Fibroblast of gingiva (primary cell): ENCODE measurements around the gene CLEC4F.

Experiments
- DNase-seq: peaks from one replicate; pipeline ENCODE4 v3.0.0-alpha.2; 2011; ENCODE audit warnings: low read depth

The CLEC4F gene

DNA sequence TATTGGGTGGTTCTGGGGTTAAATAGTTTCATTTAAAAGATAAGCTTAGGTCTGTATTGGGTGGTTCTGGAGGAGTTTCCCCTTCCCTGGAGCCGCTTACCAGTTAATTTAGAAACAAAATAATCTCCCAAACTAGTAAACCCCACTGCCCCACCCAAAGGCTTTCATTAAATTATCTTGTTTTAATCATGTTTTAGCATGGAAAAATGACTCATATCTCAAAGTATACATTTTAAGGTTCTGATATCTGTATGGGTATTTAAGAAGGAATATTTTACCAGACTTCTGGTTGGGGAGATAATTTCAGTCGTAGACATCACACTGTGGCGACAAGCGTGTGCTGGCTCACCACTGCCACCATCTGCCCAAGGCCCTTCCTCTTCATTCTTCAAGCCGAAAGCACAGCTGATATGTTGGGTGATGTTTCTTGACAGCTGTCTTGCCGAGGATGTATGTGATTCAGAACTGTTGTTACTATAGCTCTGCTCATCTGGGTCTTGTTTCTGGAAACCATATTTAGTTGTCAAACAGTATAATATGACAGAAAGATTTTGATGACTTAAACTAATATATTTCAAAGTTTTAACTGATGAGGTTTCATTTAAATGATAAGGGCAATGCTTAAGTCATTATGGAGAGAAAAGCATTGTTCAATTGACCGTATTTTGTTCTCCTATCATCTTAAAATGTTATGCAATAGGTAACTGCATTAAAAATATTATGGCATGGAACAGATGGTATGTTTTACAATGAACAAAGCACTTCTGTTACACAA, 35.1 kb downstream of the CLEC4F start:
- no peak for DNase-seq

GRCh38 chr2:70784320-70784719, 36.1 kb downstream of the CLEC4F start:
- DNase-seq = no peak

DNA sequence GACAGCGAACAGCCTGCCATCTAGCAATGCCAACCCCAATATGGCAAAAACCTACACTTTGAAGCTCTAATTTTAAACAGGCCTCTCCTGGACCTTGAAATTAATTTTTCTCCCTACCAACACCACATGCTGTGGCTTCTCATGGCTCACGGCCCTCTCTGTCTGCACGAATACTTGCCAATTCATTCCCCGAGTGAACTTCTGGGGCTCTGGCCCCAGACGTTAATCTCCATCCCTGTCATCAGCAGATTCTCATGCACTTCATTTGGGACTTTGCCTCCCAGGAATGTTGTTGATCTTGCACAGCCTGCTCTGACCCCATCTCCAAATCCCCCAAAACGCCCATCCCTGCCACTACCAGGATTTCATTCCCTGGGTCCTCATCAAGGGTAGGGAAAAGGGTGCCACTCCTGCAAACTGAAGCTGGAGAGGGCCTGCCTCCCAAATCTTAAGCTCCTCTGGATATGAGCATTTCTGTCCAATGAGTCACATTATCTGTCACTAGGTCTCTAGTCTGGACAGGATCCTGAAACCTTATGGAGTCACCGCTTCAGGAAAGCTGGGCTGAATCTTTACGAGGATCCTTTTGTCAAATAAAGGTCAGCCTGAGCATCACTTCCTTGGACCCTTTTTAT, 40.4 kb downstream of the CLEC4F start:
- DNase-seq = no peak

DNA sequence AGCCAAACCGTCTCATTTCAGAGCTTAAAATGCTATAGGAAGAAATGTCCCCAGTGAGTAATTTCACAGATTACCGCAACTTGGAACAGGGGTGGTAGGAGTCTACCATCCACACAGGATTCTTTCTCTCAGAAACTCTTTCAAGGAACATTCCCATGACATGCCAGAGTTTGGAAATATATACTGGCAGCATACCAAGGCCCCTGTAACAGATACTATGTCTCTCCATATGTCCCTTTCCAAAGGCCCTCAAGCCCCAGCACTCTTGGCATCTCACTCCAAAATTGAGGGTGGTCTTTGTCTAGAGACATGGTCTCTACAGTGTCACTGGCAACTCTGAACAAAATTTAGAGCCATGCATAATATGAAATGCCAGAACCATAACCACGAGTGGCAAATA, 40.9 kb downstream of the CLEC4F start:
- DNase-seq = no peak

DNA sequence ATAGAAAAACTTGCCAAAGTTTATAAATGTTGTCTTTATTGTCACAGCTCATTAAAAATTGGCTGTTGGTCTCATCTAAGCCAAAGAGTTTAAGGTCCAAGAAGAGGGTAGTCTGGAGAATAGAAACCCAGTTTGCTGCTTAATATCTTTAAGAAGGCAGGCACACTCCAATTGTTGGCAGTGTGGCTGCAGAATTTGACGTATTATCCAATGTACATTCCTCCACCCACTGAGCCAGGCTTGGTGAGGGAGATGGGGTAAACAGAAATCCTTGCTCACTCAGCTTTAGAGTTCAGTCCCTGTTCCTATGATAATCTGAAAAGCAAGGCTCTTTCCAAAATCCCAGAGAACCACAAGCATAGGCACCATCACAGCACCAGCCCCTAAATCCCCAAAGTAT, 41.7 kb downstream of the CLEC4F start:
- DNase-seq = no peak

GRCh38 chr2:70777450-70777849, 42.9 kb downstream of the CLEC4F start:
- DNase-seq = no peak

DNA sequence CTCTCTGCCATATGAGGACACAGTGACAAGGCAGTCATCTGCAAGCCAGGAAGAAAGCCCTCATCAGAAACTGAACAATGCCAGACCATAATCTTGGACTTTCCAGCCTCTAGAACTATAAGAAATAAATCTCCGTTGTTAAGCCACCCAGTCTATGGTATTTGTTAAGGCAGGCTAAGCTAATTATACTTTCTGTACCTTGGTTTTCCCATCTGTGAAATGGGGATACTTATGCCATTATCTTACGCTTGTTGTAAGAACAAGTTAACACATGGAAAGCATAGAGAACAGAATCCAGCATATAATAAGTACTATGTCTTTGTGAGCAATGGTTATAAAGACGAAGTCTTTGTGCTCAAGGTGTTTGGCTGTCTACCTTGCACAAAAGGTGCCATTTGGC, 44.1 kb downstream of the CLEC4F start:
- no peak for DNase-seq

DNA sequence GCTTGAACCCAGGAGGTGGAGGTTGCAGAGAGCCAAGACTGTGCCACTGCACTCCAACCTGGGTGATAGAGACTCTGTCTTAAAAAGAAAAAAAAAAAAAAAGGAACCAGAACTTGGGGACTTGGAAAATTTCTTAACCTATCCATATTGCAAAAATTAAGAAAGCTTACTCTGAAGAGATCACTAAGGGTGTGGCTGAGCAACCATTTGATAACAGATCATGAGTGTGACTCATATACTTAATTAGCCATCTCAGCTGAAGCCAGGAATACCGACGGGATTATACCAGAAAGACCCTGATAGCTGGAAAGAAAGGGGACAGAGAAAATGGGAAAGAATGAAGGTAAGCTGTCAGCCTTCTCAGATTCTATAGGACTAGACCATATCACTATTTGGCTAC, 45.3 kb downstream of the CLEC4F start:
- no peak for DNase-seq

DNA sequence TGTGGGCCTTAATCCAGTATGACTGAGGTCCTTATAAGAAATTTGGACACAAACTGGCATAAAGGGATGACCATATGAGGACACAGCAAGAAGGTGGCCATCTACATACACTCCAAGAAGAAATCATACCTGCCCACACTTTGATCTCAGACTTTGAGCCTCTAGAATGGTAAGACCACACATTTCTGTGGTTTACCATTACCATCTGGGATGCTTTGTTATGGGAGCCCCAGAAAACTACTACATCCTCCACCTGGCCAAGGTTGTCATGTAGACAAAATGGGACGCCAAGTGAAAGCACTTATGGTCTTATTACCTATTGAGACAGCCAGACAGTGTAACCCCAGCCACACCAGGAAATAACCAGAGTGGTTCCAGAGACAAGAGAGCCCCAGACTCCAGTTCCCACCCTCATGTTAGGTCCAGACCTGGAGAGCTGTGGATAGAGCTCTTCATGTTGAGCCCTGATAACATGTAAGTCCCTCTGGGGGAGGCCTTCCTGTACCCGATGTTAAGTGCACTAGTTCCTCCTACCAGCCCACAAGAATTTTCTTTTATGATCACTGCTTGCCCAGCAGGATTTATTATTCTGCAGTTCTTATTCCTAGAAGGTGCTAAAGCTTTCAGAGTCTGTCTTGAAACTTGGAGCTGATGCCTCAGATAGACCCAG, 47.8 kb downstream of the CLEC4F start:
- DNase-seq = no peak

DNA sequence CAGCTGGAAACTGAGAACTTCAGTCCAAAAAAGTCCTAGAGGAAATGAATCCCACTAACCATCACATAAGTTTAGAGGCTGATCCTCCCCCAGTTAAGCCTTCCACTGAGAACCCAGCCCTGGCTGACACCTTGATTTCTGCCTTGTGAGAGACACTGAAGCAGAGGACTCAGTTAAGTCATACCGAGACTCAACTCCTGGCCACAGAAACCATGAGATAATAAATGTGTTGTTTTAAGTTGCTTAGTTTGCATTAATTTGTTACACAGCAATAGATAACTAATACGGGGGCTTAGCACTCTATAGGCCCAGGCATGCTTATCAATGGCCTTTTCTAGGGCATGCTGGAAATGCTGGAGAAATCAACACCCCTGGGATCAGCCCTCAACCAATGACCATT, 49.0 kb downstream of the CLEC4F start:
- no peak for DNase-seq

DNA sequence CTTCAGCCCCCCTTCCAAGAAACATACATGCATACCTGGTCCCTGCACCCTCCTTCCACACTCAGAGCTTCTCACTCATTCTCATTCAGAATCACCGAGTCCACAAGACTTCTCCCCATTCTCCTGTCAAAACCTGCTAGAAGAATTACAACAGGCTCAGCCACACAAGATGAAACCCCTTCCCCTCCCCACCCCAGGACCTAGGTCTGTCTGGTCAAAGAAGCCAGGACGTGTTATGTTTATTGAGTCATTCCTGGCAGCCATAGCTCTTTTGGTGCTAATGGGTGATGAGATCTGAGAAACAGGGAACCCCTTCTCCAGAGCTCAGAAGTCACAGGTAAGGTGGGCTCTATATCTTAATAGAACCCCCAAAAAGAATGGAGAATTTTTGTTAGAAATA, 50.9 kb downstream of the CLEC4F start:
- no peak for DNase-seq

DNA sequence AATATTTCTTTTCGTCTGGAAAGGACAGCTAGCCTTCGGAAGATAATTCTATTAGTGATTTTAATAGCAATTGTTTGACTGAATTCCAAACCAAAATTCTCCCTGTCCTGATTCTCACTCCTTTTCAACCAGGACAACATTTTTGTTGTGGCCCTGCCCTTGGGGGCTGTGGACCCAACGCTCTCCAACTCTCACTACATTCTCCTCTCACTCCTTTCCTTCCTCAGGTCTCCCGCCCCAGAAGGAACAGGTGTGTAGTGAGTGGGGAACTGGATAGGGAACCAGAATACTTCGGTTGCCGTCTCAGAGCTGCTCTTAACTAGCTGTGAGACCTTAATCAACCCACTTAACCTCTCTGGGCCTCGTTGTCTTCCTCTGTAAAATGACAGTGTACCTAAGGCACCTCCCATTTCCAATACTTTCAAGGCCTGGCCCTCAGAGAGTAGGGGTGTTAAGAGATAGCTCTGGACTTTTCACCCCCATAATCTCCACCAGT, 51.8 kb downstream of the CLEC4F start:
- DNase-seq = no peak

DNA sequence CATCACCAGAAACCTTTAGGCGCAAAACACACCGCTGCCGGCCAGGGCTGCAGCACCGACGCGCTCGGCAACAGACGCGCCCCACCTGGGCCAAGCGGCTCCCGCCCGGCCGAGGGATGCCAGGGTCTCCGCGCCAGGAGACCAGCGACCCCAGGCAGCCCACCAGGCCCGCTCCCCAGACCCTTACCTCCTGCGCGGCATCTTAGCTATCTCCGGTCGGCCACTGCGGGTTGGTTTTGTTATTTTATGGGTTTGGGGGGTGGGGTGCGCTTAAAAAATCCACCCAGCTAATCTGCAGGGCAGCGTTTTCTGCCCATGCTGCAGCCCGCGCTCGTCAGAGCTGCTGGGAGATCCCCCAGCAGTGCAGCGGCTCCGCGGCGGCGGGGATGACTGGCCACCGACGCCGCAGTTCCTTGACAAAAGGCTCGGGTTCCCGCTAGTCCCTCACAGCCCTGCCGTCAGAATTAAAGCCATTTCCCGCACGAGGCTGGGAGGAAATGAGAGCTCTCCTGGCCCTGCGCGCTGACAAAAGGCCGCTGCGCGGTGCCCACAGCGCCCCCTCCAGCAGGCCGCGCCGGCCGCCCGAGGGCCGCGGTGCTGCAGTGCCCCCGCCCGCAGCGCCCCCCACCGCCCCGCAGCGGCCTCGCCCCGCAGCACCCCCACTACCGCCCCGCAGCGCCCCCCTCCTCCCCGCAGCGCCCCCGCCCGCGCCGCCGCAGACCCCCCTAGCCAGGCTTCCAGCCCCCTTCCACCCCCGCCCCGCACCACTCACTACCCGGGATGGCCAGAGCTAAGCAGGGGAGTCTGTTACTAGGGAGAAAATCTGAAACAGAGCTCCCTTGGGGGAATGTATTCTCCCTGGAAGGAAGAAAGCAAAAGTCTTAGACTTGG, 52.5 kb downstream of the CLEC4F start, which contains the start of gene ADD2:
Gene ADD2 (minus strand): TSS at position 502 of the 891 bp plus-strand sequence. CDS start 61,792 bp downstream, outside the sequence.
- DNase-seq = no peak

DNA sequence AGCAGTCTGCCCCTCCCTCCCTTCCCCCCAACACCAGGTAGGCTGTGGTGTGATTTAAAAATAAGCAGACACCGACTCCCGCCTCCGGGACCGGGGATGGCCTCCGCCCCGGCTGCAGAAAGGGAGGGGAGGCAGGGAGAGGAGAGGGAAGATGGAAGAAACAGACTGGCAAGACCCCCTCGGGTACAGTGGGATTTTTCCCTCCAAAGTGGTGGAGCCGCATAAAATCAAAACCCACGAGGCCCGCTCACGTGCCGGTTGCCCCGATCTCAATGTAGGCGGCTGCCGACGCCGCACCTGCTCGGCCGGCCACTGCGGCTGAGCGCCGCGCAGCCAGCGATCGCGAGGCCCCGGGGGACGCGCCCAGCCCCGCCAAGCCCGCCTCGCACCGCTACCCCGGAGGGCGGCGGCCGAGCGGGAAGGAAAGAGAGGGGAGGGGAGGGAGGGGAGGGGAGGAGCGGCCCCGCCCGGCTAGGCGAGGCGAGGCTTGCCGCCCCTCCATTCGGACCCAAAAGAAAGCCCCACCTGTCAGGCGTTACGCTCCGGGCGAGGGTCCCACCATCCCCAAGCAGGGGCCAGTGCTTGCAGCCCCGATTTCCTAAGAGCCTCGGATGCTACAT, 53.2 kb downstream of the CLEC4F start:
- DNase-seq = no peak

- DNase-seq = no peak
These were observed 53.9 kb downstream of the CLEC4F start for GRCh38 chr2:70766357-70767078.

DNA sequence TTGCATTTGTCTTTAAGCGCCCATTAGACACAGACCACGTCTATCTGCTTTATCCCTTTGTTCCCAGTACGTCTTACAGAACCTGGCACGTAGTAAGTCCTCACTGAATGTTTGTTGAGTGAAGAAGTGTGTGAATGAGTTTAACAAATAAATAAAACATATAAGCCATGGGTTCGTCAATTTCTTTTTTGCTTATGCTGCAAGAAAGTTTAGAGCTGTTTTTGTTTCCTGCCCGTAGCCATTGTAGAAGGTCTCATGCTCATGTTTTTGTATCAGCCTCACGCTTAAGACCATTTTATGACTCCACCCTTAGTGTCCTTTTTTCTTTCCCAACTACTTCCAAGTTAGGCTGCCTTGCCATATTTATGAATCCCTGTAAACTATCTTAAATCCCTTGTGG, 54.9 kb downstream of the CLEC4F start:
- no peak for DNase-seq

DNA sequence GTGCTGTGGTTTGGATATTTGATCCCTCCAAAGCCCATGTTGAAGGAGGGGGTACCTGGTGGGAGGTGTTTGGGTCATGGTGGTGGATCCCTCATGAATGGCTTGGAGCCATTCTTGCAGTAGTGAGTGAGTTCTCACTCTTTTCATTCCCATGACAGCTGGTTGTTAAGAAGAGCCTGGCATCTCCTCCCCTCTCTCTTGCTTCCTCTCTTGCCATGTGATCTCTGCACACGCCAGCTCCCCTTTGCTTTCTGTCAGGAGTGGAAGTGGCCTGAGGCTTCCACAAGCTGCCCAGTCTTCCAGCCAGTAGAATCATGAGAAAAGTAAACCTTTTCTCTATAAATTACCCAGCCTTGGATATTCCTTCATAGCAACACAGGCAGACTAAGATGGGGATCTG, 61.0 kb downstream of the CLEC4F start:
- no peak for DNase-seq
